NCI-H1417 treated with DMSO at 0.1 percent for 48 hours (cell line): Measurements from ENCODE around the gene PCDHGB1.
"Not testable (repeated sequence)": the region's sequence is repeated elsewhere in the genome, so short reads cannot be mapped to it uniquely, and the experiment has no call there.

Experiments
- DNase-seq: peaks from one replicate; lab custom pipeline; 2025; lab: John Stamatoyannopoulos, UW

PCDHGB1 gene

DNA sequence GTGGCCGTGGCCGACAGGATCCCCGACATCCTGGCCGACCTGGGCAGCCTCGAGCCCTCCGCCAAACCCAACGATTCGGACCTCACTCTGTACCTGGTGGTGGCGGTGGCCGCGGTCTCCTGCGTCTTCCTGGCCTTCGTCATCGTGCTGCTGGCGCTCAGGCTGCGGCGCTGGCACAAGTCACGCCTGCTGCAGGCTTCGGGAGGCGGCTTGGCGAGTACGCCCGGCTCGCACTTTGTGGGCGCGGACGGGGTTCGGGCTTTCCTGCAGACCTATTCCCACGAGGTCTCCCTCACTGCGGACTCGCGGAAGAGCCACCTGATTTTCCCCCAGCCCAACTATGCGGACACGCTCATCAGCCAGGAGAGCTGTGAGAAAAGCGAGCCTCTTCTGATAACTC lies 3.9 kb upstream of the PCDHGB1 start:
- DNase-seq, result not testable (repeated sequence)

DNA sequence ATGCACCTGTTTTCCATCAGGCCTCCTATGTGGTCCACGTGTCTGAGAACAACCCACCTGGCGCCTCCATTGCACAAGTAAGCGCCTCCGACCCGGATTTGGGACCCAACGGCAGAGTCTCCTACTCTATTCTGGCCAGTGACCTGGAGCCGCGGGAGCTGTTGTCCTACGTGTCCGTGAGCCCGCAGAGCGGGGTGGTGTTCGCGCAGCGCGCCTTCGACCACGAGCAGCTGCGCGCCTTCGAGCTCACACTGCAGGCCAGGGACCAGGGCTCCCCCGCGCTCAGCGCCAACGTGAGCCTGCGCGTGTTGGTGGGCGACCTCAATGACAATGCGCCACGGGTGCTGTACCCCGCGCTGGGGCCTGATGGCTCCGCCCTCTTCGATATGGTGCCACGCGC lies 1.7 kb downstream of the PCDHGB1 start:
- DNase-seq, result no peak

DNA sequence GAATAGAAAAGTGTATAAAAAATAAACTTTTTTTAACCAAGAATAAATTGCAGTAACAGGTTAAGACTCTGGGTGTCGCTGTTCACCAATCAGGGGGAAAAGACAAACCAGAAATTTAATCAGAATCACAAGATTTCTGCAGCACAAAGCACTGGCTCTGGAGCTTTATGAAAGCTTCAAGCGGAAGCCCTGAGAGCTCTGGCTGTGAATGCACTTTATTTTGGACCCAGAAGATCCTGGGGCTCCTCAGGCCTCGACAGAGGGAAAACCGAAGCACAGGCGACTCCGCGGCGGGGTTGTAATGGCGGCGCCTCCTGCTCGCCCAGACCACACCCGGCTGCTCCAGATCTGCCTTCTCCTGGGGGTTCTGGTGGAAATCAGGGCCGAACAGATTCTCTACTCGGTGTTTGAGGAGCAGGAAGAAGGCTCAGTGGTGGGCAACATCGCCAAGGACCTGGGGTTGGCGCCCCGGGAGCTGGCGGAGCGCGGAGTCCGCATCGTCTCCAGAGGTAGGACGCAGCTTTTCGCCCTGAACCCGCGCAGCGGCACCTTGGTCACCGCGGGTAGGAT lies 5.1 kb downstream of the PCDHGB1 start, which contains the start of gene PCDHGA4:
PCDHGA4 (plus strand) TSS at position 122 of the 570 bp plus-strand sequence; CDS start at position 209, 87 bp downstream.
- no peak for DNase-seq

DNA sequence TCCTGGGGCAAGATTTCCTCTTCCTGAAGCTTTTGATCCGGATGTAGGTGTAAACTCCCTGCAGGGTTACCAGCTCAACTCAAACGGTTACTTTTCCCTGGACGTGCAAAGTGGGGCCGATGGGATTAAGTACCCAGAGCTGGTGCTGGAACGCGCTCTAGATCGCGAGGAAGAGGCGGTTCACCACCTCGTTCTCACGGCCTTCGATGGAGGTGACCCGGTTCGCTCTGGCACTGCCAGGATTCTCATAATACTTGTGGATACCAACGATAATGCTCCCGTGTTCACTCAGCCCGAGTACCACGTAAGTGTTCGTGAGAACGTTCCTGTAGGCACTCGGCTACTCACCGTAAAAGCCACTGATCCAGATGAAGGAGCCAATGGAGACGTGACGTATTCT lies 5.7 kb downstream of the PCDHGB1 start:
- DNase-seq, result no peak

DNA sequence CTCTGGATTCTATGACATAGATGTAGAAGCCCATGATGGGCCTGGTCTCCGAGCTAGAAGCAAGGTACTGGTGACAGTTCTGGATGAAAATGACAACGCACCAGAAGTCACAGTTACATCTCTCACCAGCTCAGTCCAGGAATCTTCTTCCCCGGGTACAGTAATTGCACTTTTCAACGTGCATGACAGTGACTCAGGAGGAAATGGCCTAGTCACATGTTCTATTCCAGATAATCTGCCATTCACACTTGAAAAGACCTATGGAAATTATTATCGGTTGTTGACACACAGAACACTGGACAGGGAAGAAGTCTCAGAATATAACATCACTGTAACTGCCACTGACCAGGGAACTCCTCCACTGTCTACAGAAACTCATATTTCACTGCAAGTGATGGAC lies 6.2 kb downstream of the PCDHGB1 start:
- DNase-seq, result no peak

DNA sequence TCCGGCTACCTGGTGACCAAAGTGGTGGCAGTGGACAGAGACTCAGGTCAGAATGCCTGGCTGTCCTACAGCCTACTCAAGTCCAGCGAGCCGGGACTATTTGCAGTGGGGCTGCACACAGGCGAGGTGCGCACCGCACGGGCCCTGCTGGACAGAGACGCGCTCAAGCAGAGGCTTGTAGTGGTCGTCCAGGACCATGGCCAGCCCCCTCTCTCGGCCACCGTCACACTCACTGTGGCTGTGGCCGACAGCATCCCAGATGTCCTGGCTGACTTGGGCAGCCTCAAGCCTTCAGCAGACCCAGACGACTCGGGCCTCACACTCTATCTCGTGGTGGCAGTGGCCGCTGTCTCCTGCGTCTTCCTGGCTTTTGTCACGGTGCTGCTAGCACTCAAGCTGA lies 7.1 kb downstream of the PCDHGB1 start:
- DNase-seq, result no peak

DNA sequence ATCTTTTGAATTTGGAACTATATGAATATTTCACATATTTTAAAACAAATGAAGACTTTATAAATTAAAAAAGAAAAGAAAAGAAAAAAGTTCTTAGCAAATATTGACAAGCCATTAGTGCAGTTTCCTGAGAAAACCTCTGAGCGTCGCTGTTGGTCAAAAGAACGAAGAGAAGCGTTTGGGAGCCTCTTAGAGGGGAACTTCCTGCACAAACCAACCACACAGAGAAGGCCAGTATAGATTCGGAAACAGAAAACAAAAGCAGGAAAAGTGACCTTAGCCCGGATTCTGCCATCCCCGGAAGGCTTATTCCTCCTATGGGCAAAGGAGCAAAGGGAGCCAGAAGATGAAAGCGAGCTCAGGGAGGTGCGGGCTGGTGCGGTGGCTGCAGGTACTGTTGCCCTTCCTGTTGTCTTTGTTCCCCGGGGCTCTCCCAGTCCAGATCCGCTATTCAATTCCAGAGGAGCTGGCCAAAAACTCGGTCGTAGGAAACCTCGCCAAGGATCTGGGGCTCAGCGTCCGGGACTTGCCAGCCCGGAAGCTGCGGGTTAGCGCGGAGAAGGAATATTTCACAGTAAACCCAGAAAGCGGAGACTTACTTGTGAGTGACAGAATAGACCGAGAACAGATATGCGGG lies 10.0 kb downstream of the PCDHGB1 start, which contains the start of gene PCDHGB2:
PCDHGB2 (plus strand) TSS at position 205 of the 637 bp plus-strand sequence; CDS start at position 347, 142 bp downstream.
- no peak for DNase-seq

DNA sequence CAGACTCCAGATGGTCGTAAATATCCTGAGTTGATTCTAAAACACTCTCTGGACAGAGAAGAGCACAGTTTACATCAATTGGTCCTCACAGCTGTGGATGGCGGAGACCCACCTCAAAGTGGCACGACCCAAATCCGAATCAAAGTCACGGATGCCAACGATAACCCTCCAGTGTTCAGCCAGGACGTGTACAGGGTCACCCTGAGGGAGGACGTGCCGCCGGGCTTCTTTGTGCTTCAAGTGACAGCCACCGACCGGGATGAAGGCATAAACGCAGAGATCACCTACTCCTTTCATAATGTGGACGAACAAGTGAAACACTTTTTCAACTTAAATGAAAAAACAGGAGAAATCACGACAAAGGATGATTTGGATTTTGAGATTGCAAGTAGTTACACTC lies 10.8 kb downstream of the PCDHGB1 start:
- DNase-seq, result no peak

DNA sequence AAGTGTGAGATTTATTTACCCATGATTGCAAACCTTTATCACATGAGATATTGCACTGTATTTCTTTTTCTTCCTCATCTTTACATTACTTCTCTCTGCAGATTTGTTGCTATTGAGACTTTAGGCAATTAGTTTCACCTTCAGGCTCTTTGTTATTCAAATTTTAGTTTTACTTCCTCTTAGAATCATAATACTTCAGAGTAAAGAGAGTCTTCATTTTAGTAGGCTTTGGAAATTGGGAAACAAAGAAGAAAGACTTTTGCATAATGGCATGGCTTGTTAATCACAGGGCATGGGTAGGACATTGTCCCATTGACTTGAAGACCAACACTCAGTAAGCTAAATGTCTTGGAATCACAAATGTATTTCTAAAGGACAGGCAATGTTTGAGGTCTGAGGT lies 12.8 kb downstream of the PCDHGB1 start:
- DNase-seq, result no peak

DNA sequence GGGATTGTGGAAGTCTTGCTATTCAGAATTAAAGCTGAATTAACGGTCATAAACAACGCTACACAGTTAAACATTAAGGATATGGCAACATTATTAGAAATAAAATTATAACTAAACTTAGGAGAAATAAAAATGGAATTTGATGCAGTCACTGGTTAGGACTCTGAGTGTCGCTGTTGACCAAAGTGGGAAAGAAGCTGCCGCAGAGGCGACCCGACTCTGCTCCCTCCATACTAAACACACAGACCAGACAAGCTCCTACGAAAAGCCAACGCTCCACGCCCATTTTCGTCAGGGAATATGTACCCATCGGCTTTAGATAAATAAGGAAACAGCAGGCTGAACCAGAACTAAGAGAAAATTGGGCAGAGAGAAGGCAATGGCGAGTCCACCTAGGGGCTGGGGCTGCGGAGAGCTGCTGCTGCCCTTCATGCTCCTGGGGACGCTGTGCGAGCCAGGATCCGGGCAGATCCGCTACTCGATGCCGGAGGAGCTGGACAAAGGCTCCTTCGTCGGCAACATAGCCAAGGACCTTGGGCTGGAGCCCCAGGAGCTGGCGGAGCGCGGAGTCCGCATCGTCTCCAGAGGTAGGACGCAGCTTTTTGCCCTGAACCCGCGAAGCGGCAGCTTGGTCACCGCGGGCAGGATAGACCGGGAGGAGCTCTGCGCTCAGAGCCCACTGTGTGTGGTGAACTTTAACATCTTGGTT lies 14.2 kb downstream of the PCDHGB1 start, which contains the start of gene PCDHGA5:
PCDHGA5 (plus strand) TSS at position 211 of the 709 bp plus-strand sequence; CDS start at position 380, 169 bp downstream.
- DNase-seq, result no peak

DNA sequence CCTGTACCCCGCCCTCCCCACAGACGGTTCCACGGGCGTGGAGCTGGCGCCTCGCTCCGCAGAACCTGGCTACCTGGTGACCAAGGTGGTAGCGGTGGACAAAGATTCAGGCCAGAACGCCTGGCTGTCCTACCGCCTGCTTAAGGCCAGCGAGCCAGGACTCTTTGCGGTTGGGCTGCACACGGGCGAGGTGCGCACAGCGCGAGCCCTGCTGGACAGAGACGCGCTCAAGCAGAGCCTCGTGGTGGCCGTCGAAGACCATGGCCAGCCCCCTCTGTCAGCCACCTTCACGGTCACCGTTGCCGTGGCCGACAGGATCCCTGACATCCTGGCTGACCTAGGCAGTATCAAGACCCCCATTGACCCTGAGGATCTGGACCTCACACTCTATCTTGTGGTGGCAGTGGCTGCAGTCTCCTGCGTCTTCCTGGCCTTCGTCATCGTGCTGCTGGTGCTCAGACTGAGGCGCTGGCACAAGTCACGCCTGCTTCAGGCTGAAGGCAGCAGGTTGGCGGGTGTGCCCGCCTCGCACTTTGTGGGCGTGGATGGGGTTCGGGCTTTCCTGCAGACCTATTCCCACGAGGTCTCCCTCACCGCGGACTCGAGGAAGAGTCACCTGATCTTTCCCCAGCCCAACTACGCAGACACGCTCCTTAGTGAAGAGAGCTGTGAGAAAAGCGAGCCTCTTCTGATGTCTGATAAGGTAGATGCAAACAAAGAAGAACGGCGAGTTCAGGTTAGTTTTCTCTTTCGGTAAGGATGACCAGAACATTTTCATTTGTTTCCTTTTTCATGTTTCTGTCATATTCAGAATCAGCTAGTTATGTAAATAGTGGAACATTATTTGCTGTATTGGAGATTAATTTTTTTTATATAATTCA lies 16.4 kb downstream of the PCDHGB1 start:
- DNase-seq, result no peak

DNA sequence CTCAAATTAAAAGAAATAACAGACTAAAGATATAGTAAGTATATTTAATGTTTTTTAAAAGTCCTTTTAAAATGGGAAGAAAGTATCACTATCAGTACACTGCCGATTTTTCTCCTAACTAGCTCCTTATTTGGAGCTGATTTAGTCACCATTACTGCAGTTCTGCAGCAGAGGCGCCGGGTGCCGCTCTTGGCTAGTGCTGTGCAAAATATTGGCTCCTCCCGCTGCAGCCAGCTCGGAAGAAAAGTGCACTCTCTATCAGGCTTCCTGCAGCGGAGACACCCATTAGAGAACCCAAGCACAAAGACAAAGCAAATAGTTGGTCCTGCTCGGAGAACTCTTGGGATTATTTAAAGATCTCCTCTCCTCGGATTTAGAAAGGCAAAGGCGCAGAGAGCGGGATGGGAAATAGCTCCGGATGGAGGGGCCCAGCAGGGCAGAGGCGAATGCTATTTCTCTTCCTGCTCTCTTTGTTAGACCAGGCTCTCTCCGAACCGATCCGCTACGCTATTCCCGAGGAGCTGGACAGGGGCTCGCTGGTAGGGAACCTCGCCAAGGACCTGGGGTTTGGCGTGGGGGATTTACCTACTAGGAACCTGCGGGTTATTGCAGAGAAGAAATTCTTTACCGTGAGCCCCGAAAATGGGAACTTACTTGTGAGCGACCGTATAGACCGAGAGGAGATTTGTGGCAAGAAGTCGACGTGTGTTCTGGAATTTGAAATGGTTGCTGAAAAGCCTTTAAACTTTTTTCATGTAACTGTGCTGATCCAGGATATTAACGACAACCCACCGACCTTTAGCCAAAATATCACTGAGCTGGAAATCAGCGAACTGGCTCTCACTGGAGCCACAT lies 20.3 kb downstream of the PCDHGB1 start, which contains the start of gene PCDHGB3:
PCDHGB3 (plus strand) TSS at position 249 of the 855 bp plus-strand sequence; CDS start at position 402, 153 bp downstream.
- no peak for DNase-seq

DNA sequence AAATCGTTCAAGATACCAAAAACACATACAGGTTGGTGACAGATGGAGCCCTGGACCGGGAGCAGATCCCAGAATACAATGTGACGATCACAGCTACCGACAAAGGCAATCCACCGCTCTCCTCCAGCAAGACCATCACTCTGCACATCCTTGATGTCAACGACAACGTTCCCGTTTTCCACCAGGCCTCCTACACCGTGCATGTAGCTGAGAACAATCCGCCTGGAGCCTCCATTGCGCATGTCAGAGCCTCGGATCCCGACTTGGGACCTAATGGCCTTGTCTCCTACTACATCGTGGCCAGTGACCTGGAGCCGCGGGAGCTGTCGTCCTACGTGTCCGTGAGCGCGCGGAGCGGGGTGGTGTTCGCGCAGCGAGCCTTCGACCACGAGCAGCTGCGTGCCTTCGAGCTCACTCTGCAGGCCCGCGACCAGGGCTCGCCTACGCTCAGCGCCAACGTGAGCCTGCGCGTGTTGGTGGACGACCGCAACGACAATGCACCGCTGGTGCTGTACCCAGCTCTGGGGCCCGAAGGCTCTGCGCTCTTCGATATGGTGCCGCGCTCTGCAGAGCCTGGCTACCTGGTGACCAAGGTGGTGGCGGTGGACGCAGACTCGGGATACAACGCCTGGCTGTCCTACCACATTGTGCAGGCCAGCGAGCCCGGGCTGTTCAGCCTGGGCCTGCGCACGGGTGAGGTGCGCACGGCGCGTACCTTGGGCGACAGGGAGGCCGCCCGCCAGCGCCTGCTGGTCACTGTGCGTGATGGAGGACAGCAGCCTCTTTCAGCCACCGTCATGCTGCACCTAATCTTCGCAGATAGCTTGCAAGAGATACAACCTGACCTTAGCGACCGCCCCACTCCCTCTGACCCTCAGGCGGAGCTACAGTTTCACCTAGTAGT lies 21.9 kb downstream of the PCDHGB1 start:
- no peak for DNase-seq

DNA sequence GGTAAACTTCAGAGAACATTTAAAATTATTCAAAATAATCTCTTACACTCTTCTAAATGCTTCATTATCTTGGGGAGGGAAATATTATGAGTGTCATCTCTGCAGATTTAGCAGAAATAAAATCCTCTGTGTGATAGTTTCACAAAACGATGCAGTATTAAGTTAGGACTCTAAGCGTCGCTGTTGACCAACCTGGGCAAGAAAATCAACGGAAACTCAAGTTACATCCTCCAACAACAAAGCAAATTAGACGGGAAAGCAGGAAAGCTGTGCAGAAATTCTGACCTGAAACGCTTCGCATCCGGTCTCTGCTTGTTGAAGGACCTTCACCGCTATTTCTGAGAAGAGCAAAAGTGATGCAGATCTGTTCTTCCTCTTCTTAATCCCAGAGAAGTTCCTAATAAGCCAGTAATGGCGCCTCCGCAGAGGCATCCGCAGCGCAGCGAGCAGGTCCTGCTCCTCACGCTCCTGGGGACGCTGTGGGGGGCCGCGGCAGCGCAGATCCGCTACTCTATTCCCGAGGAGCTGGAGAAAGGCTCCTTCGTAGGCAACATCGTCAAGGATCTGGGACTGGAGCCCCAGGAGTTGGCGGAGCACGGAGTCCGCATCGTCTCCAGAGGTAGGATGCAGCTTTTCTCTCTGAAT lies 23.9 kb downstream of the PCDHGB1 start, which contains the start of gene PCDHGA6:
PCDHGA6 (plus strand) TSS at position 219 of the 645 bp plus-strand sequence; CDS start at position 412, 193 bp downstream.
- DNase-seq, result no peak

DNA sequence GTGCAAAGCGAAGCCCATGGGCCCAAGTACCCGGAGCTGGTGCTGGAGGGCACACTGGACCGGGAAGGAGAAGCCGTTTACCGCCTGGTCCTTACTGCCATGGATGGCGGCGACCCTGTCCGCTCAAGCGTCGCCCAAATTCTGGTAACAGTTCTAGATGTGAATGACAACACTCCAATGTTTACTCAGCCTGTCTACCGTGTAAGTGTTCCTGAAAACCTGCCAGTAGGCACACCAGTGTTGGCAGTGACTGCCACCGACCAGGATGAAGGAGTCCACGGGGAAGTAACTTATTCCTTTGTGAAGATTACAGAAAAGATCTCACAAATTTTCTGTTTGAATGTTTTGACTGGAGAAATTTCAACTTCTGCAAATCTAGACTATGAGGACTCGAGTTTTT lies 24.7 kb downstream of the PCDHGB1 start:
- no peak for DNase-seq

DNA sequence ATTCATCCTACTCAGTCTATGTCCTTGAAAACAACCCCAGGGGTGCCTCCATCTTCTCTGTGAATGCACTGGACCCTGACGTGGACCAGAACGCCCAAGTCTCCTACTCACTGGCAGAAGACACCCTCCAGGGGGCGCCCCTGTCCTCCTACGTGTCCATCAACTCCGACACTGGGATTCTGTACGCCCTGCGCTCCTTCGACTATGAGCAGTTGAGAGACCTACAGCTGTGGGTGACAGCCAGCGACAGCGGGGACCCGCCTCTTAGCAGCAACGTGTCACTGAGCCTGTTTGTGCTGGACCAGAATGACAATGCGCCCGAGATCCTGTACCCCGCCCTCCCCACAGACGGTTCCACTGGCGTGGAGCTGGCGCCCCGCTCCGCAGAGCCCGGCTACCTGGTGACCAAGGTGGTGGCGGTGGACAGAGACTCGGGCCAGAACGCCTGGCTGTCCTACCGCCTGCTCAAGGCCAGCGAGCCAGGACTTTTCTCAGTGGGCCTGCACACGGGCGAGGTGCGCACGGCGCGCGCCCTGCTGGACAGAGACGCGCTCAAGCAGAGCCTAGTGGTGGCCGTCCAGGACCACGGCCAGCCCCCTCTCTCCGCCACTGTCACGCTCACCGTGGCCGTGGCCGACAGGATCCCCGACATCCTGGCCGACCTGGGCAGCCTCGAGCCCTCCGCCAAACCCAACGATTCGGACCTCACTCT lies 25.7 kb downstream of the PCDHGB1 start:
- DNase-seq, result not testable (repeated sequence)

DNA sequence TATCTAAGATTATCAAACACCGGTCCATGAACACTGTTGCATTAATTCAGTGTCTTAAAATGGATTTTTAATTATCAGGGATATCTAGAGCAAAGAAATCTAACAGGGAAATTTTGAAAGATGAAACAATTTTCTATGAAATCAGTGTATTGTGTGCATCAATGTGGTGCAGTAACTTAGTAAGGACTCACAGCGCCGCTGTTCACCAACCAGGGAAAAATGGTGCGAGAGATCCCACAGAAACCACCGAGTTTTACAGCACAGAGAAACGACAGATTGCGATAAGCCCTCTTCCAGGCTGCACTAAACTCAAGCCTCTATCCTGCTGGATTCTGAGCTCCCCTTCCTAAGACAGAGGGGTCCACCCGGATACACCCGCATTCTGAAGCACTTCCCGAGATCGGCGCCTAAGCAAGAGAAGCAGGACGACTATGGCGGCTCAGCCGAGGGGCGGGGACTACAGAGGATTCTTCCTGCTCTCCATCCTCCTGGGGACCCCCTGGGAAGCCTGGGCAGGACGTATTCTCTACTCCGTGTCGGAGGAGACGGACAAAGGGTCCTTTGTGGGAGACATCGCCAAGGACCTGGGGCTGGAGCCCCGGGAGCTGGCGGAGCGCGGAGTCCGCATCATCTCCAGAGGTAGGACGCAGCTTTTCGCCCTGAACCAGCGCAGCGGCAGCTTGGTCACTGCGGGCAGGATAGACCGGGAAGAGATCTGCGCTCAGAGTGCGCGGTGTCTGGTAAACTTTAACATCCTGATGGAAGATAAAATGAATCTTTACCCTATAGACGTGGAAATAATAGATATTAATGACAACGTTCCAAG lies 32.8 kb downstream of the PCDHGB1 start, which contains the start of gene PCDHGA7:
PCDHGA7 (plus strand) TSS at position 274 of the 826 bp plus-strand sequence; CDS start at position 432, 158 bp downstream.
- DNase-seq, result no peak
